Testis (tissue), 3 donors: ENCODE measurements around the gene ZCCHC2. TPM values are rescaled to one million over a fixed set of nuclear protein-coding genes. Genes with fewer than 3 reads are reported as not detected.

ENCODE experiments used
- DNase-seq: peaks from one replicate; pipeline ENCODE4 v3.0.0-alpha.2; 2019
- H3K27ac ChIP-seq, 2 donors: fragments of 200-600 bp; sonication (generic); one replicate each; pipeline ENCODE4 v1.5.1; 2019
- H3K27me3 ChIP-seq: fragments of 200-600 bp; sonication (generic); one replicate; pipeline ENCODE4 v1.5.1; 2019
- H3K36me3 ChIP-seq: fragments of 200-600 bp; sonication (generic); one replicate; pipeline ENCODE4 v1.5.1; 2017; ENCODE audit warnings: low read depth; ENCODE audit errors: missing control alignments
- H3K4me1 ChIP-seq: fragments of 200-600 bp; sonication (generic); one replicate; pipeline ENCODE4 v1.5.1; 2019
- H3K4me3 ChIP-seq, 2 donors: fragments of 200-600 bp; sonication (generic); one replicate each; pipeline ENCODE4 v1.5.1; 2017 to 2019
- H3K9me3 ChIP-seq: fragments of 200-600 bp; sonication (generic); one replicate; pipeline ENCODE4 v1.5.1; 2017
- POLR2A ChIP-seq: fragments of 450-650 bp; IDR thresholded peaks from one replicate; pipeline ENCODE4 v1.6.1; 2017; ENCODE audit warnings: antibody characterized with exemption, mild to moderate bottlenecking, moderate library complexity
- WGBS, 2 donors: methylation state at CpG; one replicate each; pipeline ENCODE4 v1.1.5; 2018; 5-methylcytosine and 5-hydroxymethylcytosine counted together
- intact Hi-C: fragments of 100-400 bp; cut with DNase I; formaldehyde crosslinking; loops from one replicate; pipeline ENCODE4 v1.15.1; 2023; ENCODE audit warnings: low total_unique reads
- polyA plus RNA-seq: library from polyadenylated mRNA; stranded (reverse); fragments of 350-450 nt; fragmentation: Illumina TruSeq; extraction: RNeasy Lipid Tissue Mini Kit (QIAGEN cat#74804); gene quantifications from one replicate; pipeline ENCODE4 v1.2.3, GENCODE V29; 2014; ENCODE audit warnings: low read depth, low replicate concordance; ENCODE audit not compliant: insufficient read depth
- total RNA-seq, 2 donors: library from RNA; depleted of rRNA; stranded (reverse); fragments of >200 nt; gene quantifications; one replicate each; pipeline ENCODE4 v1.2.3, GENCODE V29; 2016
- TF ChIP-seq, protein P1 (sequence below), 3 experiments: fragments of 450-650 bp in 2 of 3; fragments of 200-600 bp in 1 of 3; sonication (generic) in 1 of 3; IDR thresholded peaks; one replicate each; pipeline ENCODE4 v1.5.1; 2016 to 2019; ENCODE audit warnings: antibody characterized with exemption in 3 of 3, mild to moderate bottlenecking in 2 of 3, moderate library complexity in 1 of 3

ZCCHC2 gene
- total and polyA plus RNA-seq, 3 donors from 2014 or later, result 46.2 to 56.9 (median 51.6) TPM

DNA sequence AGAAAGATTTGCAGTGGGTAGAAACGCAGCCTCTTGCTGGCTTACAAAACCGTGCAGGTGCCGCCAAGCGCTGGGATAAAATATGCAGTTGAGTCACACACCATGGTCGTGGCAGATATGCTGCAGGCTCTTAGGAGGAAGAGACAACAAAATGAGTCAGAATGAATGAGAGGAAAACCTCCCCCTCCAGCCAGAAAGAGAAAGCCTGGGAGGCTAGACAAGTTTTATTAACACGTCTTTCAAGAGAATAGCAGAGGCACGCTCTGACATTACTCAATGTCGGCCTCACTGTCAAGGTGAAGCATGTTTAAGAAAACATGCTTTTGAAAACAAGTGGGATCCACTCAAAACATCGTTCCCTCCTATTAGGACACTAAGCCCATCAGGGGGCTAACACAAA, 37.1 kb upstream of the ZCCHC2 start:
- DNase-seq, result no peak
- Histone ChIP-seq H3K36me3 (no peaks in the 10 kb centered on the region), H3K4me1 (no peaks in the 10 kb centered on the region), H3K27me3 (no peaks in the 10 kb centered on the region), H3K9me3 (no peaks in the 10 kb centered on the region), H3K27ac (no peak overlapping the region), H3K4me3 (no peak overlapping the region)
- TF ChIP-seq, protein P1, sequence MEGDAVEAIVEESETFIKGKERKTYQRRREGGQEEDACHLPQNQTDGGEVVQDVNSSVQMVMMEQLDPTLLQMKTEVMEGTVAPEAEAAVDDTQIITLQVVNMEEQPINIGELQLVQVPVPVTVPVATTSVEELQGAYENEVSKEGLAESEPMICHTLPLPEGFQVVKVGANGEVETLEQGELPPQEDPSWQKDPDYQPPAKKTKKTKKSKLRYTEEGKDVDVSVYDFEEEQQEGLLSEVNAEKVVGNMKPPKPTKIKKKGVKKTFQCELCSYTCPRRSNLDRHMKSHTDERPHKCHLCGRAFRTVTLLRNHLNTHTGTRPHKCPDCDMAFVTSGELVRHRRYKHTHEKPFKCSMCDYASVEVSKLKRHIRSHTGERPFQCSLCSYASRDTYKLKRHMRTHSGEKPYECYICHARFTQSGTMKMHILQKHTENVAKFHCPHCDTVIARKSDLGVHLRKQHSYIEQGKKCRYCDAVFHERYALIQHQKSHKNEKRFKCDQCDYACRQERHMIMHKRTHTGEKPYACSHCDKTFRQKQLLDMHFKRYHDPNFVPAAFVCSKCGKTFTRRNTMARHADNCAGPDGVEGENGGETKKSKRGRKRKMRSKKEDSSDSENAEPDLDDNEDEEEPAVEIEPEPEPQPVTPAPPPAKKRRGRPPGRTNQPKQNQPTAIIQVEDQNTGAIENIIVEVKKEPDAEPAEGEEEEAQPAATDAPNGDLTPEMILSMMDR (IDR thresholded peaks at IDR 0.05), result no peak
- no peak for TF ChIP-seq POLR2A
- WGBS, 2 donors, result 43 to 54% methylated on average over 9 of the region's 9 CpGs
- intact Hi-C loops, result no loop called here

DNA sequence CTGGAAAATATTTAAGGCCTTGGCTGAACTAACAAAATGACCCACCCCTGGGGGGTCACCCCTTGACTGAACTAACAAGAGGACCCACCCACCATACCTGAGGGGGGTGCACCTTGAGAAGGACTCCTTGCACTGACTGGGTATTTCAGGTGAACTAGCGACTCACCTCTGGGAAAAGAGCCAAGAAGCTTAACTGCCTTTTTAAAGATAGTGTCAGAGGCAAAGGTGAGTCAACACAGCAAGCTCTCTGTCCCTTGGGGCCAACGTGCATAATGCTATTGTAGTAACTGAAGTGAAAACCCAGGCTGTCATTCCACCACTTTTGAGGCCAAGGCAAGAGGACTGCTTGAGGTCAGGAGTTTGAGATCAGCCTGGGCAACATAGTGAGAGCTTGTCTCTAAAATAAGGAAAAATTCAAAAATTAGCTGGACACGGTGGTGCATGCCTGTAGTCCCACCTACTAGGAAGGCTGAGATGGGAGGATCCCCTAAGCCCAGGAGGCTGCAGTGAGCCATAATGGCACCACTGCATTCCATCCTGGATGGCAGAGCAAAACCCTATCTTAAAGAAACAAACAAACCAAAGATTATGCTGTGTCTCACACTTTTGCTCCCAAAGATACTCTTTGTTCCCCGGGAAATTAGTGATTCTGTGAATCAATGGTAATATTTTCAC, 36.4 kb upstream of the ZCCHC2 start:
- Histone ChIP-seq H3K9me3 (no peaks in the 10 kb centered on the region), H3K36me3 (no peaks in the 10 kb centered on the region), H3K27ac (no peak overlapping the region), H3K4me3 (no peak overlapping the region), H3K27me3 (no peaks in the 10 kb centered on the region), H3K4me1 (no peaks in the 10 kb centered on the region)
- 76 to 78% methylated on average over 4 of the region's 4 CpGs for WGBS, 2 donors
- TF ChIP-seq POLR2A, result no peak
- TF ChIP-seq, protein P1 (IDR thresholded peaks at IDR 0.05), result no peak
- DNase-seq, result no peak
- intact Hi-C loops, result no loop called here

DNA sequence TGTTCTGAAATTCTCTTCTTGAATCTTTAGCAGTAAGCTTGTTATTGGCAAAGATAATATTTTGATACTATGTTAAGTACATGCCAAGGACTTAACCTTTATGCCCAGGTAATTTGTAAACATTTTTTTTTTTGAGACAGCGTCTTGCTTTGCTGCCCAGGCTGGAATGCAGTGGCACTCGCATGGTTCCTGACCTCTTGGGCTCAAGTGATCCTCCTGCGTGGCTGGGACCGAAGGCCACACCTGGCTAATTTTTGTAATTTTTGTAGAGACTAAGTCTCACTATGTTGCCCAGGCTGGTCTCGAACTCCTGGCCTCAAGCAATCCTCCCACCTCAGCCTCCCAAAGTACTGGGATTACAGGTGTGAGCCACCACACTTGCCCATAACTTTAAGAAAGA, 35.7 kb upstream of the ZCCHC2 start:
- Histone ChIP-seq H3K36me3 (no peaks in the 10 kb centered on the region), H3K4me1 (no peaks in the 10 kb centered on the region), H3K27me3 (no peaks in the 10 kb centered on the region), H3K9me3 (no peaks in the 10 kb centered on the region), H3K27ac (no peak overlapping the region), H3K4me3 (no peak overlapping the region)
- no peak for DNase-seq
- intact Hi-C loops, result no loop called here
- TF ChIP-seq POLR2A, result no peak
- TF ChIP-seq, protein P1 (IDR thresholded peaks at IDR 0.05), result no peak
- 75 to 95% methylated on average over 5 of the region's 5 CpGs for WGBS, 2 donors

DNA sequence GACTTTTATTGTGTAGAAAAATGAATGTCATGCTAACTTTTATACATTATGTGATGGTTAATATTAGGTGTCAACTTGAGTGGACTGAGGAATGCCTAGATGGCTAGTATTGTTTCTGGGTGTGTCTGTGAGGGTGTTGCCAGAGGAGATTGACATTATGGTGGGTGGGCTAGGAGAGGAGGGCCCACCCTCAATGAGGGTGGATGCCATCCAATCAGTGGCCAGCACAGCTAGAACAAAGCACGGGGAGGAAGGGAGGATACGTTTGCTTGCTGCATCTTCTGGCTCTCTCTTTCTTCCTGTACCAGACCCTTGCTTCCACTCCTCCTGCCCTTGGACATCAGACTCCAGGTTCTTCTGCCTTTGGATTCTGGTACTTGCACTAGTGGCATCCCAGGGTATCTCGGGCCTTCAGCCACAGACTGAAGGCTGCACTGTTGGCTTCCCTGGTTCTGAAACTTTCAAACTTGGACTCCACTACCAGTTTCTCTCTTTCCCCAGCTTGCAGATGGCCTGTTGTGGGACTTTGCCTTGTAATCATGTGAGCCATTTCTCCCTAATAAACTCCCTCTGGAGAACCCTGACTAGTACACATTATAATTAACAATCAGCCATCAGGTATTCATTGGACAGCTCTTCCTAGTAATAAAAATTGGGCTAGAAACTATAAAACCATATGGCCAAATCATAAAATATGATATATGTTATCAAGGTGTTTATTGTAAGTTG, 31.7 kb upstream of the ZCCHC2 start:
- WGBS, 2 donors, result 50 to 51% methylated on average over 3 of the region's 3 CpGs
- Histone ChIP-seq H3K4me3 (no peak overlapping the region), H3K4me1 (no peaks in the 10 kb centered on the region), H3K36me3 (no peaks in the 10 kb centered on the region), H3K27ac (no peak overlapping the region), H3K9me3 (no peaks in the 10 kb centered on the region), H3K27me3 (no peaks in the 10 kb centered on the region)
- no peak for TF ChIP-seq POLR2A
- TF ChIP-seq, protein P1 (IDR thresholded peaks at IDR 0.05), result no peak
- DNase-seq, result no peak
- intact Hi-C loops, result no loop called here
